Stimulated activated CD8-positive, alpha-beta memory T cell treated with anti-CD3 and anti-CD28 coated beads, Interleukin-4, amount 100 ng/mL, for 48 hours (primary cell): ENCODE measurements around the gene ITPR2.
A peak's percentile ranks its signal among the peaks of the same experiment; 100 is the strongest.
"Not testable (repeated sequence)": the region's sequence is repeated elsewhere in the genome, so short reads cannot be mapped to it uniquely, and the experiment has no call there.

Experiments
- DNase-seq: peaks from one replicate; pipeline ENCODE4 v3.0.0-alpha.2; 2020

ITPR2 gene

GRCh38 chr12:26848156-26848825 is 15.3 kb upstream of the ITPR2 start:
- no peak for DNase-seq

GRCh38 chr12:26847431-26847830 is 14.4 kb upstream of the ITPR2 start:
- DNase-seq, result no peak

DNA sequence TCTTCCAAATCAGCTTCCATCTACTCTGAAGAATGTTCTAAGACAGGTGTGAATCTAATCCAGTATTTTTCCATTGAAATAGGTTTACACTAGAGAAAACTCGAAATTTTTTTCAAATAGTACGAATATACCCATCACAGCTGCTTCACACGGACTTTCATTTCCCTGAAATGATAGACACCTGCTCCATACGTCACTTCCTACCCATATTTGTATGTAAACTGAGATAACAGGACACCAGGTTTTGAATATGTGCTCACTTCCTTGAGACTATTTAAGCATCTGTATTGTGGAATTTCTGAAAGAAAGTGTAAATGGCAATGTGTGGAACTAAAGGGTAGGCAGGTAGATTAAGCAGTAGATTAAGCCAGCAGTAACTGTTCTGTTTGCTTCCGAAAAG is 13.4 kb upstream of the ITPR2 start:
- no peak for DNase-seq

- no peak for DNase-seq
Observed at GRCh38 chr12:26845984-26846383, 13.0 kb upstream of the ITPR2 start.

GRCh38 chr12:26845057-26845666 is 12.2 kb upstream of the ITPR2 start:
- DNase-seq, result no peak

- DNase-seq, result no peak
Observed at GRCh38 chr12:26843311-26843710, 10.3 kb upstream of the ITPR2 start.

DNA sequence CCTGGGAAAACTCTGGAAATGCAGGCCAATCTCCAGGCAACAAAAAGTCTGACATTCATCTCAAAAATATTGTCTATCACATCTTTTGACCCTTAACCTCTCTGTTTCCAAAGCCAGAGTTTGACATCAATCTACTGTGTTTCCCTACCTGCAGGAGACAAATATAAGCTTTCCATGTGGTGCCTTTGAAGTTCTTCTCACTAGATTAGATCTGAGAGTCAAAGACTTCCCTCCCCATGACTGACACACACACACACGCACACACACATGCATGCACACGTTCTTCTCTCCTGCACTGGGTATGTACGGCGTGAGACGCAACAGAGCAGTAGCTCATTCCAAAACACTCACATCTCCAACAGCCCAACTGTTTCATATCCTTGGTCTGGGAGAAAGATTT is 8.1 kb upstream of the ITPR2 start:
- no peak for DNase-seq

DNA sequence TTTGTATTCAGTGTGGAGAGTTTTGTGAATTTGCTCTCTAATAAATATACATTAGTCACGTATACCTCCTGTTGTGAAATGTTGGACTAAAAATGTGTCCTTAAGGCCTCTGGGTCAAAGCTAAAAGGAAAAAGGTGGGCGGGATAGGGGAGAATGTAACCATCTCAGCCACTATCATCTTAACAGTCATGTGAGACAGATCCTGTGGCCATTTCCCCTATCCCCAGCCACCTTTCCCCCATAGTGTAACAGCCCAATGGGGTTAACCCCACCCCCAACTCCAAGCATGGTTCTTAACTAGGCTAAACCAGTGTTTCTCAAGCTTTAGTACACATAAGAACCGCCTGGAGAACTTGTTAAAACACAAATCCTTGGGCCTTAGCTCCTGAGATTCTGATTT is 6.5 kb upstream of the ITPR2 start:
- DNase-seq, result no peak

- no peak for DNase-seq
Observed at GRCh38 chr12:26838888-26839416, 6.0 kb upstream of the ITPR2 start.

DNA sequence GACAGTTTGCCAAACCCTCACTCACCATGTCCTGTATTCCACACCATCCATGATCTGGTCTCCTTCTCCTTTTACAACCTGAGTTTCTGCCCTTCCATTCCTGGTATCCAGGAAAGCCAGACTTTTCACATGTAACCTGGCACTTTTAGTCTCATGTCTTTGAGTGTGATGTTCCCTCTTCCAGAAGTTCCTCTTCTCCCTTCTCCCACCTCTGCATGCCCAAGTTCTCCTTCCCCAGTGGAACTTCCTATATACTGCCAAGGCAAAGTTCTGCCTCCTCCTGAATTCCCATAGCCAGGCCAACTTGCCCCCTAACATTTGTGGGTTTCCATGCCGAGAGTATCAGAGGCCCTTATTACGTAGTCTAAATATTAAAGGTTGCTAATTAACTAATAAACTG is 3.2 kb upstream of the ITPR2 start:
- no peak for DNase-seq

DNA sequence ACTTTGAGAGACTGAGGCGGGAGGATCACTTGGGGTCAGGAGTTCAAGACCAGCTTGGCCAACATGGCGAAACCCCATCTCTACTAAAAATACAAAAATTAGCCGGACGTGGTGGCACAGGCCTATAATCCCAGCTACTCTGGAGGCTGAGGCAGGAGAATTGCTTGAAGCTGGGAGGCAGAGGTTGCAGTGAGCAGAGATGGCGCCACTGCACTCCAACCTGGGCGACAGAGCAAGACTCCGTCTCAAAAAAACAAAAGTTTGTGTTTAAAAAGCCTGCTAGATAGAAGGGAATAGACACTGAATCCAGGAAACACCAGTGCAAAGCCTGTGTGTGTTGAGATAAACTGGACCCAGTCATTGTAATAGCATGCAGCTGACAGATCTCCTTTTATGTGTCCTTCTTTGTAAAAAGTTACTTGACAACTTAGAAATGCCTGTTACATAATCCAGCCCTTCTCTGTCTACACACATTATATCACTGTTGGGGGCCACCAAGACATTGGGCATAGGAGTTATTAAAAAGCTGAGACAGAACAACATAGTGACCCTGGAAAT is 1.6 kb upstream of the ITPR2 start:
- not testable (repeated sequence) for DNase-seq

DNA sequence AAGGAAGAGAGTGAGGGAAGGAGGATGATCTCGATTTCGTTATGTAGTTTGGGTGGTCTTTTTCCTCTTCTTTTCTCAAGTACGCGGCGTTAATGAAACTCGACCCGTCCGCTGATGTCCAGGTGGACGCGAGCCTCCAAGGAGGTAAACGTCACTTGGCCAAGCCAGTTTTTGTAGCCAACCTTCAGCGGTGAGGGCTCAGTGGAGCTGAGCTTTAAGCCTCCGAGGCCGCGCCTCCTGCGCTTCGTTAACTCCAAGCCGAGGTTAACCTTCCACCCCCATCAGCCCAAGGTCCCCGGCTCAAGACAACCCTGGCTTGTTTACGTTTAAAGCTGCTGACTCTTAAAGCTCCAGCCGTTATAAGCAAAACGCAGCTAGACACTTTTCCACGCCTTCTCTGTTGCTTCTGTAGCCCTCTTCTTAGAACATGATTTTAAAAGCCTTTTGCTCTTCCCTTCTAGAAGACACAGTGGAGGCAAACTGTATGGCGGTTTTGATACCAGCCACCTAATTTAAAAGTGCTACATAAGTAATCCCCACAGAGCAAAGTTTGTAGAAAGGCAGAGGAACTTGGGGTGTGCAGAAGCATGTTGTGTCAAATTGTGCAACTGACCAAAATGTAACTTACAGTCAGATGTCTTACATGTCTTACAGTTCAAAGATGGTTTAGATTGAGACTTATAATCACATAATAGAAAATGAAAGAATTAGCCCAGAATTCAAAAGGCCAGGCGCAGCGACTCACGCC is 923 bp upstream of the ITPR2 start:
- DNase-seq, result peak; percentile 57

GRCh38 chr12:26831951-26832821 is 808 bp downstream of the ITPR2 start:
- DNase-seq, result peak; percentile 71

GRCh38 chr12:26830783-26831551 is 2.0 kb downstream of the ITPR2 start:
- DNase-seq, result no peak

GRCh38 chr12:26830363-26830762 is 2.6 kb downstream of the ITPR2 start:
- DNase-seq, result no peak

DNA sequence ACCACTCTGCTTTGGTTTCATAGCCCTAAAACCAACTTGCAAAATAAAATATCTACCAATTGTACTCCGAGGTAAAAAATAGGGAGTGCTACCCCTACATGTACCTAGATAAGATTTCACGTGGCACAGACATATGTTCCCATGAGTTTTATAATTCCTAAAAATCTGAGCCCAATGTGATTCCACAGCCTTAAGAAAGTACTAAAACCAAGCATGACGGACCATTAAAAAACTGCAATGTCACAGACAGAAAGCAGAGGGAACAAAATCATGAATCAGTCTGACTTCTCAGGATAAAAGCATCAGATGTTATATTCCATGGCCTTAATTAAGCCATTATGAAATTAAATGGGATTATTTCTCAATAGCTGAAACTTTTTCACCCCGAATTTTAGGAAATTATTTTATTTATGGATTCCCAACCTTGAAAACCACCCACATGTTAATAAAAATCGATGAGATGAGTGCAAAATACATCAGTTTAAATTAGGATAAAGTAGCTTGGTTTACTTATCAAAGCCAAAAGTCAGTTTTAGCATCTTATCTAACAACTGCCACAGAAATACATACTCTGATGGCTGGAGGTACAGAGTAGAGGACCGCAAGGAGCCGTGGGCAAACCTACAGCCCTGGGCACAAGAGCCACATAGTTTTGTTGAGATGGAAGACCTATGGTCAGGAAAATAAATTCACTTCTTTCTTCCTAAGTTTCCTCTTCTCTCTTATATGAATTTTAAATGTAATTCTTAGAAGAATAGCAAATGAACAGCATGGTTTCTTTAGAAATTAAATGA is 4.5 kb downstream of the ITPR2 start:
- DNase-seq, result no peak

GRCh38 chr12:26826437-26826836 is 6.6 kb downstream of the ITPR2 start:
- DNase-seq, result no peak

- no peak for DNase-seq
Observed at GRCh38 chr12:26825459-26826016, 7.5 kb downstream of the ITPR2 start.

- no peak for DNase-seq
Observed at GRCh38 chr12:26823390-26823789, 9.6 kb downstream of the ITPR2 start.

- DNase-seq, result no peak
Observed at GRCh38 chr12:26822026-26822425, 11.0 kb downstream of the ITPR2 start.
